ENCODE measurements around the gene DPM2.

DPM2 gene

DNA sequence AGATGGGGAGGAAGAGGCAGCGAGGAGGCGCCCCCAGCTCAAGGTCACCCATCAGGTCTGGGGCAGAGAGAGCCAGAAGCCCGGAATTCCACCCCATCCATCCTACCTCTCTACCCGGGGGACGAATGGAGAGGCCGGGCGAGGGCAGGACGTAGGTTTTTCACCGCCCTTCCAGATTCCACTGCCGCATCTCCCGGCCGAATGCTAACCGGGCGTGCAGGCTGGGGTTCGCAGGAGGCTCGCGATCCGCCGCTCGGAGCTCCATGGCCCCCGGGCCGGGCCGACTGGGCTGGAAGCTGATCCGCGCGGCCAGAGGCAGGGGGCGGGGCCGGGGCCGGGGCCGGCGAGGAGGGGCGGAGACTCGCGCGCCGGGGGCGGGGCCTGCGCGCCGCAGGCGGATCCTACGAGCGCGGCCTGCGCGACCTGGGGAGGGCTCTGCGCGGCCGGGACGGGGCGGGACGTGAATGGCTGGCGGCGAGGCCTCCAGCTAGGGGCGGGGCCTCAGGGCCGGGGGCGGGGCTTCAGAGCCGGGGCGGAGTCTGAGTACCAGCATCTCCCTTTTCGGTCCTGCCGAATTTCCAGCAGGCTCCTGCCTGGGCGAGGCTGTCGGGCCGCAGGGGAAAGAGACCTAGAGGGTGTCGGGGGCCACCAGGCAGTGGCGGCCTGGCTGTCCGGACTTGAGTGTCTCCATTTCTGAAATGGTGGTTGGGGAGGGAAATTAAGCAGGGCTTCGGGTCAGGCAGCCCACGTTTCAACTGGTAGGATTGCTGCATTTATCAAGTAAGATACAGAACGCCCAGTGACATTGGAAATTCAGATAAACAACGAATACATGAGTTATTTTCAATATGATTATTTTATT is 20.7 kb downstream of the DPM2 start, which contains the start of gene ST6GALNAC4:
TSS of gene ST6GALNAC4 (minus strand) at position 322 of the 862 bp plus-strand sequence. CDS start 622 bp downstream, outside the sequence.
- Histone ChIP-seq H4K8ac (ENCODE audit: low read depth, low read length) (no peak within 1 kb of the TSS), H2AK5ac (ENCODE audit: low read depth, low read length) (peak within 1 kb of the TSS; percentile 70), H3K36me3 (replicated peaks in 1 of 2; ENCODE audit: control insufficient read depth in 2 of 2, insufficient read depth in 2 of 2, low read length in 2 of 2) (no peaks in the 10 kb centered on the region), H3K4ac (ENCODE audit: low read length) (no peak within 1 kb of the TSS), H2BK12ac (ENCODE audit: low read length) (peak within 1 kb of the TSS; percentile 34), H3K4me2 (ENCODE audit: insufficient read depth, low read length, poor library complexity, severe bottlenecking) (peak within 1 kb of the TSS; percentile 97), H3K9ac (ENCODE audit: low read depth, low read length, poor library complexity) (peak within 1 kb of the TSS; percentile 78), H3K14ac (ENCODE audit: low read length) (peak within 1 kb of the TSS; percentile 82), H3K4me3 (ENCODE audit: low read length in 2 of 2) (peak within 1 kb of the TSS; percentile 71 to 81), H2BK5ac (ENCODE audit: low read length) (peak within 1 kb of the TSS; percentile 87), H2BK120ac (ENCODE audit: low read depth, low read length) (no peak within 1 kb of the TSS), H3K18ac (ENCODE audit: low read length) (peak within 1 kb of the TSS; percentile 96), H4K91ac (ENCODE audit: low read depth, low read length, poor library complexity) (no peak within 1 kb of the TSS), H3K23ac (ENCODE audit: low read depth, low read length, poor library complexity) (peak within 1 kb of the TSS; percentile 75), H3K4me1 (ENCODE audit: control insufficient read depth in 2 of 2, insufficient read depth in 1 of 2, low read depth in 1 of 2, low read length in 2 of 2) (peaks cover 7 to 12% of the 10 kb centered on the region in 2 donors), H3K79me1 (ENCODE audit: low read depth, low read length) (peaks cover 2% of the 10 kb centered on the region), H2BK15ac (ENCODE audit: low read length) (peak within 1 kb of the TSS; percentile 54), H3K9me3 (replicated peaks in 1 of 2; ENCODE audit: control insufficient read depth in 2 of 2, insufficient read depth in 1 of 2, low read depth in 1 of 2, low read length in 2 of 2) (no peaks in the 10 kb centered on the region), H3K27ac (replicated peaks; ENCODE audit: low read length) (no peak within 1 kb of the TSS), H3K27me3 (ENCODE audit: control insufficient read depth in 3 of 3, insufficient read depth in 3 of 3, low read depth in 1 of 3, low read length in 3 of 3) (peaks cover 0 to 18% (median 4%) of the 10 kb centered on the region in 3 experiments), H2AFZ (ENCODE audit: low read length) (peak within 1 kb of the TSS; percentile 99)
- peak; percentile 93 for DNase-seq (ENCODE audit: low spot score)
- WGBS, 2 donors (ENCODE audit: extremely low coverage in 2 of 2, insufficient read length in 2 of 2, insufficient replicate concordance in 1 of 2), result no CpG with 5 or more reads among the region's 71 CpGs

DNA sequence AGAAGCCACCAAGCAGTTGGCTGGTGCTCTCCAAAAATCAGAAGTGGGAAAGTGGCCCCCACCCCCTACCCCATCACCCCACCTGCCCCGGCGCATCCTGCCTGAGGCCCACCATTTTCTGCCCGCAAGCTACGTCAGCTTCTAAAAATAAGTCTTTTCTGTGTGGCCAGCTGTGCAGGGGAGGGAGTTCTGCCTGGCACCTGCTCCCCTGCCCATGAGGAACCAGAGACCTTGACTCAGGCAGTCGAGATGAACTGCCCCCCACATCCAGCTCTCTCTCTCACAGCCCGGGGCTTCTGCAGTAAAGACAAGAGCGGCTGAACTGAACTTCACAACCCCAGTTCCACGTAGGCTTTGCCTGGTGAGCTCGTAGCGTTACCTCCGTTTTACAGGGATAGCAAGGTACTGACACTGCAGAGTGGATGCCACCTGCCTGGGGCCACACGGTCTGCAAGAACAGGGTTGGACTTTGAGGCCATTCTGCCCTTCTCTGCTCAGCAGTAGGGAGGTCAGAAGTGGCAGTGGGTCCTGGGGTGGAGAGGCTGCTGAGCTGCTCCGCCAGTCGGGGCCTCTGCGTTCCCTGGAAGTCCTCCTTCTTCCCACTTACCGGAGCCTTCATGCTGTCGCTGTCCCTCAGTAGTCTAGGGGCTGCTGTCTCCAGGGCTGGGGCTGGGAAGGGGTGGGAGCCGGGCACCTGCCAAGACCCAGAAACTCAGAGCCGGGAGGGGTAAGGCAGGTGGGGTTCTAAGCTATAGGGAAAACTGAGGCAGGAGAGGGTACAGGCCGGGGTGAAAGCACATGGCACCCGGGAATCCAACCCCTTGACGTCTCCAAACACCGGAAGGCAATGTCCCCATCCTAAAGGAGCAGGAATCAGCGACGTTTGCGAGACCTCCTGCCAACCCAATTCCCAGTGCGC is 21.6 kb downstream of the DPM2 start:
- no peak overlapping the region for H3K27ac ChIP-seq (replicated peaks; ENCODE audit: low read length)
- H3K14ac ChIP-seq (ENCODE audit: low read length), result peak overlapping the region; percentile 82
- peak overlapping the region; percentile 96 for H3K18ac ChIP-seq (ENCODE audit: low read length)
- WGBS, 2 donors (ENCODE audit: extremely low coverage in 2 of 2, insufficient read length in 2 of 2, insufficient replicate concordance in 1 of 2), result no CpG with 5 or more reads among the region's 27 CpGs
- H3K4me3 ChIP-seq (ENCODE audit: low read length in 2 of 2), result peak overlapping the region; percentile 71 to 81
- H2BK120ac ChIP-seq (ENCODE audit: low read depth, low read length), result no peak overlapping the region
- H3K9ac ChIP-seq (ENCODE audit: low read depth, low read length, poor library complexity), result peak overlapping the region; percentile 78
- H4K8ac ChIP-seq (ENCODE audit: low read depth, low read length), result no peak overlapping the region
- no peaks in the 10 kb centered on the region for H3K9me3 ChIP-seq (replicated peaks in 1 of 2; ENCODE audit: control insufficient read depth in 2 of 2, insufficient read depth in 1 of 2, low read depth in 1 of 2, low read length in 2 of 2)
- no peak for DNase-seq (ENCODE audit: low spot score)
- peak overlapping the region; percentile 54 for H2BK15ac ChIP-seq (ENCODE audit: low read length)
- H2BK12ac ChIP-seq (ENCODE audit: low read length), result peak overlapping the region; percentile 34
- H3K36me3 ChIP-seq (replicated peaks in 1 of 2; ENCODE audit: control insufficient read depth in 2 of 2, insufficient read depth in 2 of 2, low read length in 2 of 2), result no peaks in the 10 kb centered on the region
- peaks cover 7 to 12% of the 10 kb centered on the region in 2 donors for H3K4me1 ChIP-seq (ENCODE audit: control insufficient read depth in 2 of 2, insufficient read depth in 1 of 2, low read depth in 1 of 2, low read length in 2 of 2)
- no peak overlapping the region for H4K91ac ChIP-seq (ENCODE audit: low read depth, low read length, poor library complexity)
- peaks cover 2% of the 10 kb centered on the region for H3K79me1 ChIP-seq (ENCODE audit: low read depth, low read length)
- peak overlapping the region; percentile 70 for H2AK5ac ChIP-seq (ENCODE audit: low read depth, low read length)
- peaks cover 0 to 15% (median 3%) of the 10 kb centered on the region in 3 experiments for H3K27me3 ChIP-seq (ENCODE audit: control insufficient read depth in 3 of 3, insufficient read depth in 3 of 3, low read depth in 1 of 3, low read length in 3 of 3)
- H2AFZ ChIP-seq (ENCODE audit: low read length), result peak overlapping the region; percentile 99
- H3K4ac ChIP-seq (ENCODE audit: low read length), result no peak overlapping the region
- peak overlapping the region; percentile 87 for H2BK5ac ChIP-seq (ENCODE audit: low read length)
- peak overlapping the region; percentile 97 for H3K4me2 ChIP-seq (ENCODE audit: insufficient read depth, low read length, poor library complexity, severe bottlenecking)
- H3K23ac ChIP-seq (ENCODE audit: low read depth, low read length, poor library complexity), result peak overlapping the region; percentile 75

DNA sequence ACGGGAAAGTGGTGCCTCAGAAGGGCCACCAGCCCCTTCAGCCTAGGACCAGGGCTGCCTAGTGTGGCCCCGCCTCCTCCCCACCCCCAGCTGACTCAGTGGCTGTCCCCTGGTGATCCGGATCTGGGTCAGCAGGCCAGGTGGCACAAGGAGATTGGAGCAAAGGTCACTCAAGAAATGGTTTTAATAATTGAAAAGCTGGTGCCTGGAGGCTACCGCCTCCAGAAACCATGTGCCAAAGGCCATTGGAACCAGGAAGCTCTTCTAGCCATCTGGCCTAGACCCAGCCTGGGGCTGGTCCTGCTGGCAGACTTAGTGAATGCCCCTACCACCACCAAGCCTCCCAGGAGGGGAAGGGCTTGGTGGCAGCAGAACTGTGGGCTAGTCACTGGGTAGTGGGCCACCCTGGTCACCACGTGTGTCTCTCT is 22.3 kb downstream of the DPM2 start:
- no peak overlapping the region for H2BK5ac ChIP-seq (ENCODE audit: low read length)
- DNase-seq (ENCODE audit: low spot score), result no peak
- WGBS, 2 donors (ENCODE audit: extremely low coverage in 2 of 2, insufficient read length in 2 of 2, insufficient replicate concordance in 1 of 2), result no CpG with 5 or more reads among the region's 5 CpGs

More for the DNA sequence above, 22.3 kb downstream of the DPM2 start:
- no peak overlapping the region for H3K14ac ChIP-seq (ENCODE audit: low read length)
- H2AK5ac ChIP-seq (ENCODE audit: low read depth, low read length), result peak overlapping the region; percentile 70
- no peak overlapping the region for H3K4me2 ChIP-seq (ENCODE audit: insufficient read depth, low read length, poor library complexity, severe bottlenecking)
- no peak overlapping the region for H2BK15ac ChIP-seq (ENCODE audit: low read length)
- H3K4me3 ChIP-seq (ENCODE audit: low read length in 2 of 2), result no peak overlapping the region
- H3K4me1 ChIP-seq (ENCODE audit: control insufficient read depth in 2 of 2, insufficient read depth in 1 of 2, low read depth in 1 of 2, low read length in 2 of 2), result peaks cover 7 to 12% of the 10 kb centered on the region in 2 donors
- H3K27me3 ChIP-seq (ENCODE audit: control insufficient read depth in 3 of 3, insufficient read depth in 3 of 3, low read depth in 1 of 3, low read length in 3 of 3), result peaks cover 0 to 15% (median 3%) of the 10 kb centered on the region in 3 experiments
- no peak overlapping the region for H3K9ac ChIP-seq (ENCODE audit: low read depth, low read length, poor library complexity)
- H3K18ac ChIP-seq (ENCODE audit: low read length), result no peak overlapping the region
- no peak overlapping the region for H4K8ac ChIP-seq (ENCODE audit: low read depth, low read length)
- peaks cover 2% of the 10 kb centered on the region for H3K79me1 ChIP-seq (ENCODE audit: low read depth, low read length)
- H3K9me3 ChIP-seq (replicated peaks in 1 of 2; ENCODE audit: control insufficient read depth in 2 of 2, insufficient read depth in 1 of 2, low read depth in 1 of 2, low read length in 2 of 2), result no peaks in the 10 kb centered on the region
- peak overlapping the region; percentile 10 for H2BK12ac ChIP-seq (ENCODE audit: low read length)
- H3K36me3 ChIP-seq (replicated peaks in 1 of 2; ENCODE audit: control insufficient read depth in 2 of 2, insufficient read depth in 2 of 2, low read length in 2 of 2), result no peaks in the 10 kb centered on the region
- no peak overlapping the region for H3K4ac ChIP-seq (ENCODE audit: low read length)
- no peak overlapping the region for H3K27ac ChIP-seq (replicated peaks; ENCODE audit: low read length)
- H4K91ac ChIP-seq (ENCODE audit: low read depth, low read length, poor library complexity), result no peak overlapping the region
- no peak overlapping the region for H3K23ac ChIP-seq (ENCODE audit: low read depth, low read length, poor library complexity)
- no peak overlapping the region for H2BK120ac ChIP-seq (ENCODE audit: low read depth, low read length)
- no peak overlapping the region for H2AFZ ChIP-seq (ENCODE audit: low read length)
